HEK293 (cell line): ENCODE measurements around the gene PLD3.

Experiments used
- CTCF ChIP-seq: fragments of 450-650 bp; formaldehyde crosslinking; IDR thresholded peaks from 2 replicates; pipeline ENCODE4 v1.5.1; 2016; ENCODE audit warnings: missing biosample characterization, missing genetic modification characterization
- EGR2 ChIP-seq: fragments of 450-650 bp; formaldehyde crosslinking; IDR thresholded peaks from 2 replicates; pipeline ENCODE4 v1.5.1; 2016; ENCODE audit warnings: low read depth, missing biosample characterization, missing genetic modification characterization
- MZF1 ChIP-seq: fragments of 450-650 bp; formaldehyde crosslinking; IDR thresholded peaks from 2 replicates; pipeline ENCODE4 v1.5.1; 2017; ENCODE audit warnings: missing biosample characterization, missing genetic modification characterization, borderline replicate concordance
- SP2 ChIP-seq: fragments of 450-650 bp; formaldehyde crosslinking; IDR thresholded peaks from 2 replicates; pipeline ENCODE4 v1.5.1; 2016; ENCODE audit warnings: missing biosample characterization, missing genetic modification characterization
- TSHZ1 ChIP-seq: fragments of 450-650 bp; formaldehyde crosslinking; IDR thresholded peaks from 2 replicates; pipeline ENCODE4 v1.5.1; 2016; ENCODE audit warnings: missing biosample characterization, missing genetic modification characterization, borderline replicate concordance
- ZFP37 ChIP-seq: fragments of 450-650 bp; formaldehyde crosslinking; IDR thresholded peaks from 2 replicates; pipeline ENCODE4 v1.5.1; 2016; ENCODE audit warnings: missing biosample characterization, missing genetic modification characterization
- ZNF140 ChIP-seq: fragments of 450-650 bp; formaldehyde crosslinking; IDR thresholded peaks from 2 replicates; pipeline ENCODE4 v1.5.1; 2016; ENCODE audit warnings: missing biosample characterization, missing genetic modification characterization
- ZNF211 ChIP-seq: fragments of 450-650 bp; formaldehyde crosslinking; IDR thresholded peaks from 2 replicates; pipeline ENCODE4 v1.5.1; 2016; ENCODE audit warnings: low read depth, missing biosample characterization, missing genetic modification characterization
- ZNF23 ChIP-seq: fragments of 450-650 bp; formaldehyde crosslinking; IDR thresholded peaks from 2 replicates; pipeline ENCODE4 v1.5.1; 2016; ENCODE audit warnings: missing biosample characterization, missing genetic modification characterization, borderline replicate concordance
- ZNF398 ChIP-seq: fragments of 450-650 bp; formaldehyde crosslinking; IDR thresholded peaks from 2 replicates; pipeline ENCODE4 v1.5.1; 2017; ENCODE audit warnings: missing biosample characterization, missing genetic modification characterization
- ZNF416 ChIP-seq: fragments of 450-650 bp; formaldehyde crosslinking; IDR thresholded peaks from 2 replicates; pipeline ENCODE4 v1.5.1; 2016; ENCODE audit warnings: missing biosample characterization, missing genetic modification characterization
- ZNF548 ChIP-seq: fragments of 450-650 bp; formaldehyde crosslinking; IDR thresholded peaks from 2 replicates; pipeline ENCODE4 v1.5.1; 2016; ENCODE audit warnings: missing biosample characterization, missing genetic modification characterization
- ZNF704 ChIP-seq: fragments of 450-650 bp; formaldehyde crosslinking; IDR thresholded peaks from 2 replicates; pipeline ENCODE4 v1.5.1; 2016; ENCODE audit warnings: missing biosample characterization, missing genetic modification characterization
- ZNF785 ChIP-seq: fragments of 450-650 bp; formaldehyde crosslinking; IDR thresholded peaks from 2 replicates; pipeline ENCODE4 v1.5.1; 2016; ENCODE audit warnings: missing biosample characterization, missing genetic modification characterization

- no peak for TF ChIP-seq MZF1 (tag by site-specific recombination)
- no peak for TF ChIP-seq CTCF (tag by site-specific recombination)
- TF ChIP-seq ZNF416 (tag by site-specific recombination), result no peak
- TF ChIP-seq TSHZ1 (tag by site-specific recombination), result no peak
- TF ChIP-seq ZNF211 (tag by site-specific recombination), result no peak
- no peak for TF ChIP-seq SP2
- TF ChIP-seq EGR2 (tag by site-specific recombination), result no peak
- no peak for TF ChIP-seq ZFP37 (tag by site-specific recombination)
- TF ChIP-seq ZNF23 (tag by site-specific recombination), result no peak
- no peak for TF ChIP-seq ZNF704 (tag by site-specific recombination)
- no peak for TF ChIP-seq ZNF398 (tag by site-specific recombination)
- no peak for TF ChIP-seq ZNF785 (tag by site-specific recombination)
- no peak for TF ChIP-seq ZNF140
- no peak for TF ChIP-seq ZNF548 (tag by site-specific recombination)
Observed at GRCh38 chr19:40393894-40394815, 45.7 kb downstream of the PLD3 start.
